HG02571 (cell line): Measurements from ENCODE around the gene NUDT1.
"Not testable (repeated sequence)": the region's sequence is repeated elsewhere in the genome, so short reads cannot be mapped to it uniquely, and the experiment has no call there.

Experiments
- ATAC-seq: cut with Tn5 transposase; IDR thresholded peaks from one replicate; pipeline ENCODE4 v1.9.1; 2021; ENCODE audit warnings: mild to moderate bottlenecking, moderate library complexity; ENCODE audit not compliant: unreplicated experiment

NUDT1 gene

DNA sequence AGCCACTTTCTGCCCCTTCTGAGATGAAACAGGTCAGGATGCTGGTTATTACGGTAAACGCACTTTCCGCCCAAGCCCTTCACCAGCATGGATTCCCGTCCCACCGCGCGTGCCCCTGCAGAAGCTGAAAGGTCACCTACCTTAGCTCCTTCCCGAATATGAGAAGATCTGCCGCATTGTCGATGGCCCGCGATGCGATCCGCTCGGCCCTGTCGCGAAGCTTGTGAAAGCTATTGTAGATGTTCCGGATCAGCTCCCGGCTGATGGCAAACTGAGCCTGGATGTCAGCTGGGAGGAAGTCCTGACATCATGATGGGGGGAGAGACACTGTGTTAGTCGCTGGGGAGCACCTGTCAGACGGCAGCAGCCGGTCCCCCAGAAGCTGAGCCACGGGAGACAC, 22.1 kb downstream of the NUDT1 start:
- ATAC-seq, result no peak

DNA sequence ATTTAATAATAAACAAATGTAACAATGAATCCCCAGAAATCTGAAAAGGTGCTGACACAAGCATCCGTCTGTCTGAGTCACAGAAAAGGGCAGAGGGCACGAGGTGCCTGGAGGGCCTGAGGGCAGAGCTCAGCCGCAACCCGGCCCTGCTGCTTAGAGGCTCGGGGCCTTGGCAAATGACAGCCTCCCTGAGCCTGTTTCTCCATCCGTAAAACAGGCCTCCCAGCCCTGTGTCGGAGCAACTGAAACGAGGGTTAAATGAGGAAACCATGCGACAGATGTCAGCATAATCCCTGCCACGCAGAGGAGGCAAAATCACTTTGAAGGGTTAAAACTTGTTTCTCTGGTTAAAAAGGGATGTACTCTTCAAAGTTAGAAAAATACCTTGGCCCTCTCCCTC, 24.9 kb downstream of the NUDT1 start:
- ATAC-seq, result no peak

DNA sequence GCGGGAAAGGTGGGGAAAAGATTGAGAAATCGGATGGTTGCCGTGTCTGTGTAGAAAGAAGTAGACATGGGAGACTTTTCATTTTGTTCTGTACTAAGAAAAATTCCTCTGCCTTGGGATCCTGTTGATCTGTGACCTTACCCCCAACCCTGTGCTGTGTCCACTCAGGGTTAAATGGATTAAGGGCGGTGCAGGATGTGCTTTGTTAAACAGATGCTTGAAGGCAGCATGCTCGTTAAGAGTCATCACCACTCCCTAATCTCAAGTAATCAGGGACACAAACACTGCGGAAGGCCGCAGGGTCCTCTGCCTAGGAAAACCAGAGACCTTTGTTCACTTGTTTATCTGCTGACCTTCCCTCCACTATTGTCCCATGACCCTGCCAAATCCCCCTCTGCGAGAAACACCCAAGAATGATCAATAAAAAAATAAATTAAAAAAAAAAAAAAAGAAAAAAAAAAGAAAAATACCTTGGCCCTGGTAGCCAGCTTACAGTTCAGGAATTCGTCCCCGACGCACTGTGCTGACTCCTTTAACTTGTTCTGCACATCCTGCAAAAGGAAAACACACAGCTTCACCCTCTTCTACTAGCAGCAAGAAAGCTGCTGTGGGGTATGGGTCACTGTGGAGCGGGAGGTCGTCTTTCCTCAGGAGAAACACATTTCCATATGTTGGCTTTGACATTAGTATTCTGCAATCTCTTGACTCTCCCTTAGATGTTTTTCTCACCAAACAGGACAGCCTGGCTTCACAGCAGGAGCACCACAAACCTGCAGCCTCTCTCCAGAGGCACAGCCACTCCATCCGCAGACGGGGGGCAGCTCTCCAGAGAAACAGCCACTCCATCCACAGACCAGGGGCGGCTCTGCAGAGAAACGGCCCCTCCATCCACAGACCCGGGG, 27.3 kb downstream of the NUDT1 start:
- ATAC-seq, result not testable (repeated sequence)

DNA sequence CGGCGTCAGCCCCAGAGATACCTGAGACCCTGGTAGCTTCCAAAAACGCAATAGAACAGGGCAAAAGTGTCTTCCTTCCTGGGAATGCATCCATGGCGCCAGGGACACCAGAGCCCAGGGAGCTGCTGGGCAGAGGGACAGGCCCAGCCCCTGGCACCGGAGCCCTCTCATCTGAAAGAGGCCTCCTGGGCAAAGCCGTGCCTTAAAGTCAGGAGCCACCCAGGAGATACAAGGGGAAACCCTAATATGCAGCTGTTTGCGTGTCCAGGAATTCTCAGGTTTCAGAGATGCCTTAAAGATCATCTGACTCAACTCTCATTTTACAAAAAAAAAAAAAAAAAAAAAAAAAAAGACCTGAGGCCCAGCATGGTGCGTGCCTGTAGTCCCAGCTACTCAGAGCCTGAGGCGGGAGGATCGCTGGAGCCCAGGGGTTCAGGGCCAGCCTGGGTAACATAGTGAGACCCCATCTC, 28.0 kb downstream of the NUDT1 start:
- ATAC-seq, result no peak

DNA sequence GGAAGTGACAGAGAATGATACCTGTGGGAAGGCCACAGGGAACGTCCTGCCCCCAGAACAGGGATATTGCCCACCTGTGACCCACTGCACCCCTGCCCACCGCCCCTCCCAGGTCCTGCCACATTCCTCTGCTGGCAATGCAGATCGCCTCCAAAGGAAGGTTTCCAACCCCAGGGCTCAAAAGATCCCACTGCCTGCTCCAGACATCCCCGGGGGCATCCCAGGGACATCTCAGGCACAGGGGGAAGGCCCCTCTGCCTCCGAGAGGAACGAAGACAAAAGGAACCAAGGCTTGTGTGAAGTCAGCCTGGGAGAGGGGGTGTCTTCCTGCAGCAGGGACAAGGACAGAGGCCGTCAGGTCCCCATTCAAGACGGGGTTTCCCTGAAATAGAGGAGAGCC, 28.5 kb downstream of the NUDT1 start:
- no peak for ATAC-seq

DNA sequence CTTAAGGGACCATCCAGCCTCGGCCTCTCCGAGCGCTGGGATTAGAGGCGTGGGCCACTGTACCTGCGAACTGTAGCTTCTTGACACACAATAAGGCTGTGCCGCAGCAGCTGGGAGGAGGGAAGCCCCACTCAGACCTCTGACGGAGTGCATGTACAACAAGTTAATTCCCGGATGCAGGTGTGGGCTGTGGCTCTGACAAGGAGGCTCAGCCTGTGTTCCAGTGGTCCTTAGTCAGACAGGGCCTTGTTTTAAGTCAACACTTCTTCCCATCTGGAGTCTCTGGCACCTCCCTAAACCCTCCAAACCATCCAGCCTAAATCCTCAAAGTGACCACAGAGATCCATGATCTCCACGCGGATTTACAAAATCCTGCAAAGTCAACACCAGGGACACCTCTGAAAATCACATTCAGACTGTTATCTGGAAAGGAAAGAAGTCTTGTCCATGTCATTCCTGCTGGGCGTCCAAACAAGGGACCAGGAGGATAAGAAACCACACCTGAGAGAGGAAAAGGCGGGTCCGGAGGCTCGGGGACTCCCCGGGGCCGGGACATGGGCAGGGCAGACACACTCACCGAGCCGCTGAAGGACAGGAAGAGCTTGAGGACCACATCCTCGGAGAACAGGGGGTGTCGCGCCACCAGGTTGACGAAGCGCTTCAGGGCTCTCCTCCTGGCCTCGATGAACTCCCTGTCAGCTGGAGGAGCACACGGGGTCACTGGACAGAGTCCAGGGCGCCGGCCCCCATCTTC, 29.4 kb downstream of the NUDT1 start:
- no peak for ATAC-seq

DNA sequence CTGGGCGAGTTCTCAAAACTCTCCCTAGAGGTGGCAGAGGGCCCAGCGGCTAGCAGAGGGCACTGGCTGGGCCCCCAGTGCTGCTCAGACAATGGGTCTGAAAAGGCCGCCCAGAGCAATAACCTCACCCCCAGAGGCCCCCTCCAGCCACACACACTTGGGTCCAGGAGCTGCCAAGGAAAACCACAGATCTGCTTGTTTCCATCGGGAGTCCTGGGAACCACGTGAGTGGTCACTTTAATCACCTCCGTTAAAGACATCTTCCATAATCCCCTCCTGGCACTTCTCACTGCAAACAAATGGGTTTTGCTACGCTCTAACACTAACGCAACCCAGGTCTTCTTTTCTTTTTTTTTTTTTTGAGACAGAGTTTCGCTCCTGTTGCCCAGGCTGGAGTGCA, 30.0 kb downstream of the NUDT1 start:
- ATAC-seq, result no peak

DNA sequence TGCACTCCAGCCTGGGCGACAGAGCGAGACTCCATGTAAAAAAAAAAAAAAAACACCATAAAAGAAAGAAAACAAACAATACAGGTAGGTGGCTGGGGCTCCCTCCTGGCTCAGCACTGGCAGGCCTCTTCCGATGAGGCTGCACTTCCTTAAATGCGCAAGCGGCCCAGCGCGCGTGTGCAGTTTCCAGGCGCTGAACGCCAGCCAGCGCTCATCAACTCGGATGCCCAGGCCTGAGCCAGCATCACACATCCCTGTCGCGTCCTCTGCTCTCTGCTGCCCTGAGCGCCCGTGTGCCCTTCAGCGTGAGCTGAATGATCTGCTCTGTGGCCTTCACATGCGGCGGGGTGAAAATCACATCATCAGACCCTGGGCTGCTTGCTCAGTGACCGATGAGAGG, 31.8 kb downstream of the NUDT1 start:
- no peak for ATAC-seq

DNA sequence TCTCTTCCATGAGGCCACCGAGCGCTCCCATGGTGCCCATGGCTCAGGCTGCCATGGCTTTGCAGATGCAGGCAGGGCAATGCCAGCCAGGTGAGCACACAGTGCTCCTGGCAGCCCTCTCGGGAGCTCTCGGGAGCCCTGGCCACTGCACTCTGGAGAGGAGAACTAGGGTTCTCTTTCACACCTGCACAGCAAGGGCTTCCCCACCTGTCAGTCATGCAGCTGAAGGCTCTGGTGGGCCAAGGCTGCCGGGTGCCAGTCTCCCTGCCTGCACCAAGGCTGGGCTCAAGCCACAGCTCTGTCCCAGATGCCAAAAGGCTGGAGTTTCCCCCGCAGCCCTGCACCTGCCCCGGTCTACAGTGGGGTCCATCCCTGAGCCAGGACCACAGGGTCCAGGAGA, 32.6 kb downstream of the NUDT1 start:
- no peak for ATAC-seq

DNA sequence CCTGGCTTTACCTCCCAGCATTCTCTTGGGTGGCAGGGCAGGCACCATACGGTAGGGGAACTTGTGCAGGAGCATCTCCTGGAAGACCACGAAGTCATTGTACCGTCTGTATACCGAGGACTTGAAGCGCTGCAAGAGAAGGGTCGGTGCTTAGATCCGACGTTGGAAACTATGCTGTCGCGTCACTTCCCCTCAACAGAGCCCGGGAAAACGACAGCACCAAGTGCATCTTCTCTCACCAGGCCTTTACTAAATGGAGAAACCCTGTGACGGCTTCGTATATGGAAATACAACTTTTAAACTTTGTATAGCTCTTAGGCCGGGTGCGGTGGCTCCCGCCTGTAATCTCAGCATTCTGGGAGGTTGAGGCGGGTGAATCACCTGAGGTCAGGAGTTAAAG, 33.1 kb downstream of the NUDT1 start:
- no peak for ATAC-seq

DNA sequence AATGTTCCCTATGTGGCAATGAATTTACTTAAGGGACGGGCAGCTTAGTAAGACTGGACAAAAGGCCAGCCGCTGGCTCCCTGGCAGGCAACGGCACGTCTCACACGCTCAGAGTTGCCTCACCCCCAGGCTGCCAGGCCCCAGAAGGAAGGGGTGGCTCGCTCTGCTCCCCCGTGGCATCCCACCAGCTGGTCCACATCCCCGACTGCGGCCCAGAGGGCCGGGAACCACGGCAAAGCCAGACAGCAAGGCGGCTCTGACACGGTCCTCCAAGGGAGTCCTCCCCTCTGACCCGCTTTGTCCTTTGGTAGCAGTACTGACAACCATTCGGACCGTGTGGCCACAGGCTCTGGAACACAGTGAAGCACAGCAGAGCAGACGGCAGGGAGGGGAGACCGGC, 34.1 kb downstream of the NUDT1 start:
- no peak for ATAC-seq

DNA sequence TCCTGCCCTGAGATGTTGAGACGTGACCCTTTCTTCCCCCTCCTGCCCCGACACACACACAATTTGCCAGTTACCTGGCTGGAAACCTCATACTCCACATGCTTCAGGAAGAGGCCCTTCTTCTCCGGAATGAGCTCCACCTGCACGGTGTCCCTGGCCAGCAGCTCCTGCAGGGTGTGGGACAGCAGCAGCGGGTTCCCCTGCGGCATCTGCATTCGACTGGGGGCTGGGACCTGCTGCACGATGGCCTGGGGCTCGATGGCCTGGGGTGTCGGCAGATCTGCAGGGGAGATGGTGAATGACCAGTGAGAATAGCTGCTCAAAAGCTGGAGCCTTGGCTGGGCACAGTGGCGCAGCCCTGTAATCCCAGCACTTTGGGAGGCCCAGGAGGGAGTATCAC, 36.0 kb downstream of the NUDT1 start:
- no peak for ATAC-seq

DNA sequence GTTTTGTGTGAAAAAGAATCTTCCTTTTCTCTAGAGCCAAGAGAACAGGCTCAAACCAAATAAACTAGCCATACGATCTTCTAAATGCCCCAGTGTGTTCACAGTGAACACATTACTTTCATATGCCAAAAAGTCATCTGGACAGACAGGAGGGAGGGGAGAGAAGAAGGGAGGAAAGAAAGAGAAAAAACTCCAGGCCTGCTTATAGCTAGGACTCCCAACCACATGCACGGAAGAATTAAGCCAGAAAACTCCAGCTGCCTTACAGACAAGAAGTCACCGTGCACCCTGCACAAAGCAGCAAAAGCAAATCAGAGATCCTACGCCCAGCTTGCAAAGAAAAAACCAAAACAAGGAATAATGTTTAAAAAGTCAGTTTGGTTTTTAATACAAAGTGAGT, 37.9 kb downstream of the NUDT1 start:
- ATAC-seq, result no peak

DNA sequence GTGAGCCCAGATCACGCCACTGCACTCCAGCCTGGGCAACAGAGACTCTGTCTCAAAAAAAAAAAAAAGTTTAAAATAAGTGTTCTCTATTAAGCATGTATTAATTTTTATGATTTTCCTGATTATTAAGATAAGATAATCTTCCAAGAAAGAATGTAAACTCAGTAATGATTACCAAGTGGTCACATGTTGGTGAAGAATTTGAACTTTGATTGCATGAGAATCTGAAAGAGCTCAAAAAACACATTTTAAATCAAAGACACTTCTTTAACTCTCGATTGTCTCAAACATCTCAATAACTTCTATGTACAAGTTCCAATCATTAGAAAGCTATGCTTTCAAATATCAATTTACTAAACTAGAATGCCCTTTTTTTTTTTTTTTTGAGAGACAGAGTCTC, 38.4 kb downstream of the NUDT1 start:
- ATAC-seq, result no peak

DNA sequence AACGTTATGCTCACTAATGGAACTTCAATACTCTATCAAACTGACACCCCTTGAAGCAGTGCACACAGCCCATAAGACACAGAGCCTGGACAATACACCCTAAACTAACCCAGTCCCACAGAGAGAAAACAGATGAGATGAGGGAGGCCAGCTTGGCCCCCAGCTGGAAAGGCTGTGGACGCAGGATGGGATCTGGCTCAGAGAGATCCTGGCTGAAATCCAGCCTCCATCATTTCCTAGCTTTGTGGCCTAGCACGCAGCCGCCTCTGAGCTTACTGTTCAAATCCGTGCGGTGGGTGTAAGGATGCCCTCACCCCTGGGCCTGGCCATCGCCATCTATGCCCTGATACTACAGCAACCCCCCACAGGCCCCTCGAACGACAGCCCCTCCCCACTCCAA, 39.5 kb downstream of the NUDT1 start:
- no peak for ATAC-seq

DNA sequence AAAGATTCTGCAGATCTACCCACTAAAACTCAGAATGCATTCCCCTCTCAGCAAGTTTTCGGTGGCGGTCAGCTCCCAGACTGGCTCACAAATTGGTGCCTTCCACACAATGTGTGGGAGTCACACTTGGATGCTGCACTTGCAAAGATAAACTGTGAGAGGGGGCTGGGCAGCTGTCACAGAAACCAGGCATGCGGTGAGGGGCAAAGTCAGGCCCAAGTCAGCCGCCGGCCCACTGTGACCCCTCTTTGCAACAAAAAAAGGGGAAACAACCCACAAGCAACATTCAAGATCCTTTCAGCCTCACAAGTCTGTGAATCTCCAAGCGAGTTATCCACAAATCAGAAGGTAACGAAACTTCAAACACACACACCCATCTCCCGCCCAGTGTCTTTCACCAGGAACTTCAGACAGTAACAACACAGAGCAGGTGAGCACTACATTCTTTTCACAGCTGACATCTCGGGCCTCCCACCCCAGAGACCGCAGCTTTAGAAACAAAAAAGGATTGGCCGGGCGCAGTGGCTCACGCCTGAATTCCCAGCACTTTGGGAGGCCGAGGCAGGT, 40.2 kb downstream of the NUDT1 start:
- ATAC-seq, result no peak

DNA sequence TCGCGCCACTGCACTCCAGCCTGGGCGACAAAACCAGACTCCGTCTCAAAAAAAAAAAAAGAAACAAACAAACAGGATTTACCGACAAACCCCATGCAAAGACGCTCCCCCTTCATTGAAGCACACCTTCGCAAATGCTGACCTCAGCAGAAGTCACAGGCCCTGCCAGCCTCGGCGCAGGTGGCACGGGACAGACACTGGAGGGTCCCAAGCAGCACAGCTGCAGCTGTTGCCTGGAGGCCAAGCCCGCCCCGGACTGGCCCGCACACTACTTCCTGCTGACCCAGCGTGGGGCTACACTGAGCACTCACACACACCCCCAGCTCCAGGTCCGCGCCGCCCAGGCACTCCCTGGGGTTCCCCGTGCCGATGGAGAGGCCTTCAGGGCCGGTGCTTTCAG, 41.0 kb downstream of the NUDT1 start:
- ATAC-seq, result no peak

DNA sequence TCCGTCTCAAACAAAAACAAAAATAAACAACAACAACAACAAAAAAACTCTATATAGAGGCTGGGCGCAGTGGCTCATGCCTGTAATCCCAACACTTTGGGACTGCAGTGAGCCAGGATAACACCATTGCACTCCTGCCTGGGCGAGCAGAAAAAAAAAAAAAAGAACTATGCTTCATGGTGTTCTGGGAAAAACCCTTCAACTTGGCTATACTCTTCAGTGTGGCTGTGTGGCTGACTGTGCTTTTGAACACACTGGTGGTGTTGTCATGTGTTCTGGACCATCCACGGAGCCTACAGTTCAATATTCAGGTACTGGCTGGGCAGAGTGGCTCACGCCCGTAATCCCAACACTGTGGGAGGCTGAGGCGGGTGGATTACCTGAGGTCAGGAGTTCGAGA, 45.7 kb downstream of the NUDT1 start:
- ATAC-seq, result no peak

DNA sequence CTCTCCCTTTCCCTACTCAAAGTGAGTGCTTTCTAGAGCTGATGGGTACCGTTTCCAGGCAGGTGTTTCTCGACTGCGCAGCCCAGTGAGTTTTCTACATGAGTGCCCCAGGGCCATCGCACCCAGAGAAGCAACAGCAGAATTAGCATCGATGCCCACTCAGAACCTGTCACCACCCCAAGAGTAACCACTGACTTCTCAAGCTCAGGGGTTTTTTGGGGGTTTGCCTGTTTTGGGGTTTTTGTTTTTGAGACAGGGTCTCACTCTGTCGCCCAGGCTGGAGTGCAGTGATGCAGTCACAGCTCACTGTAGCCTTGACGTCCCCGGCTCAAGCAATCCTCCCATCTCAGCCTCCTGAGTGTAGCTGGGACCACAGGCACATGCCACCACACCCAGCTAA, 46.5 kb downstream of the NUDT1 start:
- ATAC-seq, result peak; percentile 59

DNA sequence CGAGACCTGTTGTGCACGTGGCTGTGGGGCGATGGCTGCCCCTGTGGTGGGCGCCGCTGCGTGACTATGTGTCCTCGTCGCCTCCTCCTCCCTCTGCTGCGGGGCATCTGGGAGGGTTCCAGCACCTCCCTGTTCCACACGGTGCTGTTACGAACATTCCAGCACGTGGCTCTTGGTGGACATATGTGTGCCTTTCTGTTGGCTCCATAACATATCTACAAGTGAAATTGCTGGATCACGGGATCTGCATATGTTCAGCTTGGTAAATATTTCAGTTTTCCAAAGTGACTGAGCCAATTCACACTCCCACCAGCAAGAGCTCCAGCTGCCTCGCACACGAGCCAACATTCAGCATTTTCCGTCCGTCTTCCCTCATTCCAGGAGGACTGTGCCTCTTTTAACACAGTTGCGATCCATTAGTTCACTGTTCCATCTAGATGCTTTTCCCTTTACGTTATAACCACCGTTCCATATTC, 47.1 kb downstream of the NUDT1 start:
- ATAC-seq, result no peak

DNA sequence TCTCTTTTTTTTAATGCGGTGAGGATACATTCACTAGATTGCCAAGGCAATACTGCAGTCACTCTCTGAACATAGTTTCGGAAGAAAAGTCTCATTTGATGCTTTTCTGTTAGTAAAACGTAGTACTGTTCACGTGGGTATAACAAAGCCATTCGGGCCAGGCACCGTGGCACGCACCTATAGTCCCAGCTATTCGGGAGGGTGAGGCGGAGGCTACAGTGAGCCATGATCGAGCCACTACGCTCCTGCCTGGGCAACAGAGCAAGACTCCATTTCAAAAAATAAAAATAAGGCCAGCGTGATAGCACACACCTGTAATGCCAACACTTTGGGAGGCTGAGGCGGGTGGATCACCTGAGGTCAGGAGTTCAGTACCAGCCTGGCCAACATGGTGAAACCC, 47.6 kb downstream of the NUDT1 start:
- no peak for ATAC-seq

DNA sequence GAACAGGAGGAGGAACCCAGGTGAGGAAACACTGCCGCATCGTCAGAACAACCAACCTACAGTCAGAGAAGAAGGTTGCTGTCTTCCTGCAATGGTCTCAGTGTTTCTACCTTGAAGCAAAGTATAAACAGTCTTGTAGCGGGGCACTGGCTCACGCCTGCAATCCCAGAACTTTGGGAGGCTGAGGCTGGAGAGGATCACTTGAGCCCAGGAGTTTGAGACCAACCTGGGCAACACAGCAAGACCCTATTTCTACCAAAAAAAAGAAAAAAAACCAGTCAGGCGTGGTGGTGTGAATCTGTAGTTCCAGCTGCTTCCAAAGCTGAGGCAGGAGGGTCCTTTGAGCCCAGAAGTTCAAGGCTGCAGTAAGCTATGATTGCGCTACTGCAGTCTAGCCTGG, 48.9 kb downstream of the NUDT1 start:
- ATAC-seq, result no peak
